ENCODE data around the gene PSMD1. TPM values are rescaled to one million over a fixed set of nuclear protein-coding genes. Genes with fewer than 3 reads are reported as not detected.

The PSMD1 gene
- total RNA-seq, 1 donor from 2014 or later, result 108 TPM

DNA sequence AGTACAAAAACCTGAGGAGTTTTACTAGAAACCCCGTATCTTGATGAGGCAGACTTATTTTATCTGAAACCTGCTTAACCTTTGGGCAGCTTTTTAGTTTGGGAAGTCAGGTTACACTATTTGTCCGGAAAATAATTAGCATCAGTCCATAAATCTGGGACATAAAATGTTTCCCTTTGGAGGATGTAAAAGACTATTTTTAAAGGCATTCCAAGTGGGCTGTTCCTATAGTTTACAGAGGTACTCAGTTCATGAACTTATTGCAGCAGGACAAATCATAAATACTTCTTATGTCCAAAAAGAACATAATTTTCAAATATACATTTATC is 61.9 kb downstream of the PSMD1 start:
- TF ChIP-seq, protein P1, sequence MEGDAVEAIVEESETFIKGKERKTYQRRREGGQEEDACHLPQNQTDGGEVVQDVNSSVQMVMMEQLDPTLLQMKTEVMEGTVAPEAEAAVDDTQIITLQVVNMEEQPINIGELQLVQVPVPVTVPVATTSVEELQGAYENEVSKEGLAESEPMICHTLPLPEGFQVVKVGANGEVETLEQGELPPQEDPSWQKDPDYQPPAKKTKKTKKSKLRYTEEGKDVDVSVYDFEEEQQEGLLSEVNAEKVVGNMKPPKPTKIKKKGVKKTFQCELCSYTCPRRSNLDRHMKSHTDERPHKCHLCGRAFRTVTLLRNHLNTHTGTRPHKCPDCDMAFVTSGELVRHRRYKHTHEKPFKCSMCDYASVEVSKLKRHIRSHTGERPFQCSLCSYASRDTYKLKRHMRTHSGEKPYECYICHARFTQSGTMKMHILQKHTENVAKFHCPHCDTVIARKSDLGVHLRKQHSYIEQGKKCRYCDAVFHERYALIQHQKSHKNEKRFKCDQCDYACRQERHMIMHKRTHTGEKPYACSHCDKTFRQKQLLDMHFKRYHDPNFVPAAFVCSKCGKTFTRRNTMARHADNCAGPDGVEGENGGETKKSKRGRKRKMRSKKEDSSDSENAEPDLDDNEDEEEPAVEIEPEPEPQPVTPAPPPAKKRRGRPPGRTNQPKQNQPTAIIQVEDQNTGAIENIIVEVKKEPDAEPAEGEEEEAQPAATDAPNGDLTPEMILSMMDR (IDR thresholded peaks at IDR 0.05), result no peak
- Mint-ChIP-seq H3K27ac (ENCODE audit: unreplicated experiment) (no peak overlapping the region), H3K9me3 (ENCODE audit: low read depth) (no peaks in the 10 kb centered on the region), H3K36me3 (ENCODE audit: low read depth) (no peaks in the 10 kb centered on the region), H3K4me1 (ENCODE audit: low read depth) (peaks cover 48% of the 10 kb centered on the region), H3K4me3 (ENCODE audit: unreplicated experiment) (no peak overlapping the region), H3K27me3 (ENCODE audit: low read depth) (no peaks in the 10 kb centered on the region)
- DNase-seq (ENCODE audit: low spot score), result no peak

DNA sequence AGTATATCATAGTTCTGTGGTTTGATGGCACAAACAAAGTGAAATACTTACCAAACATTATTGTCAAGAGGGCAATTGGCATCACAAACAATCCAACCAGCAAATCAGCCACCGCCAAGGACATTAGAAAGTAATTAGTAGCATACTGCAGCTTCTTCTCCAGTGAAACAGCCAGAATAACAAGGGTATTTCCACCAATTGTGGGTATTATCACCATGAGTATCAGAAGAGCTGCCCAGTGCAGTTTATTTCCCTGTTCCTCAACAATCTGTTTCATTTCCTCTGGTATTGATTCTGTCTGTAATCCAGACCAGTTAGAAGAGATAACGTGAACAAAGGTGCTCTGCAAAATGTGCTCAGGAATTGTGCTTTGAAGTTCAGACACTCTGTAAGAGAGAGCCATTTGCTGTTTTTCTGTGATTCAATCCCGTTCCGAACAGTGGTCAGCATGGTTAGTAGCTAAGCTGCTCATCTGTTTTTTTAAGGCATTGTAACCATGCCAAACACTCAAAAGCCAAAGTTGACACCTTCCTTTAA is 66.8 kb downstream of the PSMD1 start:
- peaks cover 39% of the 10 kb centered on the region for H3K4me1 Mint-ChIP-seq (ENCODE audit: low read depth)
- no peaks in the 10 kb centered on the region for H3K9me3 Mint-ChIP-seq (ENCODE audit: low read depth)
- no peak for DNase-seq (ENCODE audit: low spot score)
- peak overlapping the region; percentile 19 for H3K4me3 Mint-ChIP-seq (ENCODE audit: unreplicated experiment)
- H3K36me3 Mint-ChIP-seq (ENCODE audit: low read depth), result no peaks in the 10 kb centered on the region
- H3K27ac Mint-ChIP-seq (ENCODE audit: unreplicated experiment), result peak overlapping the region; percentile 75
- no peaks in the 10 kb centered on the region for H3K27me3 Mint-ChIP-seq (ENCODE audit: low read depth)
- TF ChIP-seq, protein P1 (IDR thresholded peaks at IDR 0.05), result no peak

- TF ChIP-seq, protein P1 (IDR thresholded peaks at IDR 0.05), result no peak
- Mint-ChIP-seq H3K4me1 (ENCODE audit: low read depth) (peaks cover 44% of the 10 kb centered on the region), H3K36me3 (ENCODE audit: low read depth) (no peaks in the 10 kb centered on the region), H3K9me3 (ENCODE audit: low read depth) (no peaks in the 10 kb centered on the region), H3K27me3 (ENCODE audit: low read depth) (no peaks in the 10 kb centered on the region), H3K27ac (ENCODE audit: unreplicated experiment) (peak within 1 kb of the TSS; percentile 75), H3K4me3 (ENCODE audit: unreplicated experiment) (peak within 1 kb of the TSS; percentile 19)
- DNase-seq (ENCODE audit: low spot score), result no peak
Measured at GRCh38 chr2:231124838-231125568, 68.3 kb downstream of the PSMD1 start, which contains the start of gene HTR2B. Gene HTR2B (minus strand): TSS chr2:231125042. CDS start chr2:231123764, 1,278 bp downstream.

DNA sequence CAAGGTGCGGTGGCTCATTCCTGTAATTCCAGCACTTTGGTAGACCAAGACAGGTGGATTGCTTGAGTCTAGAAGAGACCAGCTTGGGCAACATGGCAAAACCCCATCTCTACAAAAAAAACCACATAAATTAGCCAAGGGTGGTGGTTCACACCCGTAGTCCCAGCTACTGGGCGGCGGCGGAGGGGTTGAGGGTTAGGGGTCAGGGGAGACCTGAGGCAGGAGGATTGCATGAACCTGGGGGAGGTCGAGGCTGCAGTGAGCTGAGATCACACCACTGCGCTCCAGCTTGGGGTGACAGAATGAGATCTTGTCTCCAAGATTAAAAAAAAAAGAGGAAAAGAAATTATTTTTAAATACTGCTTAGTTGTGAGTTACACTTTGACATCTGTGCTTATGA is 69.5 kb downstream of the PSMD1 start:
- H3K9me3 Mint-ChIP-seq (ENCODE audit: low read depth), result no peaks in the 10 kb centered on the region
- peaks cover 54% of the 10 kb centered on the region for H3K4me1 Mint-ChIP-seq (ENCODE audit: low read depth)
- H3K27ac Mint-ChIP-seq (ENCODE audit: unreplicated experiment), result no peak overlapping the region

GRCh38 chr2:231127480-231127879 is 70.8 kb downstream of the PSMD1 start:
- Mint-ChIP-seq H3K27ac (ENCODE audit: unreplicated experiment) (no peak overlapping the region), H3K4me3 (ENCODE audit: unreplicated experiment) (no peak overlapping the region), H3K9me3 (ENCODE audit: low read depth) (no peaks in the 10 kb centered on the region), H3K4me1 (ENCODE audit: low read depth) (peaks cover 64% of the 10 kb centered on the region), H3K36me3 (ENCODE audit: low read depth) (no peaks in the 10 kb centered on the region), H3K27me3 (ENCODE audit: low read depth) (no peaks in the 10 kb centered on the region)
- no peak for DNase-seq (ENCODE audit: low spot score)
- TF ChIP-seq, protein P1 (IDR thresholded peaks at IDR 0.05), result no peak

More for the DNA sequence above, 69.5 kb downstream of the PSMD1 start:
- no peaks in the 10 kb centered on the region for H3K36me3 Mint-ChIP-seq (ENCODE audit: low read depth)
- DNase-seq (ENCODE audit: low spot score), result no peak
- TF ChIP-seq, protein P1 (IDR thresholded peaks at IDR 0.05), result no peak
- H3K4me3 Mint-ChIP-seq (ENCODE audit: unreplicated experiment), result no peak overlapping the region
- H3K27me3 Mint-ChIP-seq (ENCODE audit: low read depth), result no peaks in the 10 kb centered on the region
